Endometrial microvascular endothelial cells (primary cell): ENCODE results near the gene TOR4A. TPM values are rescaled to one million over a fixed set of nuclear protein-coding genes. Genes with fewer than 3 reads are reported as not detected.
"Not testable (repeated sequence)": the region's sequence is repeated elsewhere in the genome, so short reads cannot be mapped to it uniquely, and the experiment has no call there.

Source experiments
- in situ Hi-C: cut with HindIII; loops from 2 replicates; pipeline ENCODE4 v1.10.0; 2017; ENCODE audit warnings: low sequenced_read_pairs, low pct_unique_long_range_greater_than_20kb; ENCODE audit errors: inconsistent ontology term
- total RNA-seq: library from RNA; depleted of rRNA; stranded (reverse); fragments of >200 nt; gene quantifications from one replicate; pipeline ENCODE4 v1.2.3, GENCODE V29; 2015; ENCODE audit errors: inconsistent ontology term

Gene TOR4A
- total RNA-seq, 1 donor from 2014 or later = 53.1 TPM

DNA sequence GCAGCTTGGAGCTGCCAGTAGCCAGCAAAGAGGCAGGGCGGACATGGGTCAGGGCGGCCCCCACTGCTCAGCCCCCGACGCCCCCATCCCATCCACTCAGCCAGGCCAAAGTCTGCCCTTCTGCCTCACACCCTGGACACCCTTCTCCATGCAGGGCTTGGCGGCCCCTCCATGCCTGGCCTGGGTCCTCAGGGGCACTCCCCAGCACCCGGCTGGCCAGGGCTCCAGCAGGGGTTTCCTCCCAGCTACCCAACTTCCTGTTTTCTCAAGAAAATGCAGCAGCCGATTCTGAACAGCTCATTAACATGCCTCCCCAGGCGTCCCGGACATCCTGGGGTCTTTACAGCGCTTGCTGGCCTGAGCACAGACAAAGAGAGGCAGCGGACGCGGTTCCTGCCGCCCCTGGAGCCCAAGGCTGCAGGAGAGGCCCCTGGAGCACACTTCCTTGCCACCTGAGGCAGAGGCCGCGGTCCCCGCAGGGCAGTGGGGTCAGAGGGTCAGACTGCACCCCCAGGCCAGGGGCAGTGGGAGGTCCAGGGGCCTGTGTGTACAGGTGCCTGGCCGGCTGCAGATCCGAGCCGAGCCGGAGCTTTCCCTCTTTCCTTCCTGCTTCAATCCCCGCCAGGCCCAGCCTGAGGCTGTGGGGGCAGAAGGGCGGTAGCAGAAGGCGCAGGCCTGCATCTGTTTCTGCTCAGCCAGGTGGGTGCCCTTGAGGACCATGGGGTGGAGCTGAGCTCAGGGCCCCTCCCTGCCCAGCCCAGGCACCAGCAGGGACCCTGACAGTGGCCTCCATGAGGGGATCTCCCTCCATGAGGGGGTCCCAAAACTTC lies 43.2 kb downstream of the TOR4A start:
- in situ Hi-C loops = no loop called here

DNA sequence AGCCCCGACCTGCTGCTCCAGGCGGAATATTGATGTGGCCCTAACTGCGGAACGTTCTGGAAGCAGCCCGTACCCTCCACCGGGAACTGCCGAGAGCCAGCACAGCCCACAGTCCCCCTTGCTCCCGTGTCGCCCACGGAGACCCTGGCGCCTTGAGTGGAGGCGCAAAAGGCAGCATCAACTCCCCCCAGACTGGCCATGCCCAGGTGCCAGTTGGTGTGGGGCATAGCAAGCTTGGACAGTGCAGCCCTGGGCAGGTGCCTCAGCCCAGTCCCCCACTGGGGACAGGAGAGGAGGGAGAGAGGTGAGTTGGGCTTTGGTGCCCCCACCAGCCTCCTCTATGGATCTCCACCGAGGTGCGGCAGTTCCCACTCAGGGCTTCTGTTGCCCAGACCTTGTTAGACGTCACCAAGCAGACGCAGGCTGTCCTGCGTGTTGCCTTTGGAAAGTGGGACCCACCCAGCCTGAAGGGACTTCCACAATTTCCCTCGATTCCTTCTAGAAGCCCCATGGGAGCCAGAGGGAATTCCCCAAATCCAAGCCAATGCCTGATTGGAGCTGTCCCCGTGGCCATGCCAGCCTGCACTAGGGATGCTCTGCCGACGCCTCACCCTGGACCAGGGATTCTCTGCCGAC lies 44.3 kb downstream of the TOR4A start:
- in situ Hi-C loops = no loop called here

- in situ Hi-C loops = no loop called here
Measured at GRCh38 chr9:137323531-137324331, 46.2 kb downstream of the TOR4A start.

- in situ Hi-C loops = no loop called here
Measured at GRCh38 chr9:137325124-137325523, 47.6 kb downstream of the TOR4A start.

- in situ Hi-C loops = no loop called here
Measured at GRCh38 chr9:137325799-137326198, 48.3 kb downstream of the TOR4A start.

- in situ Hi-C loops = no loop called here
Measured at GRCh38 chr9:137326445-137327065, 49.0 kb downstream of the TOR4A start.

GRCh38 chr9:137327641-137328550 lies 50.4 kb downstream of the TOR4A start:
- in situ Hi-C loops = not testable (repeated sequence)

GRCh38 chr9:137329590-137329989 lies 52.1 kb downstream of the TOR4A start:
- in situ Hi-C loops = not testable (repeated sequence)

GRCh38 chr9:137330689-137331088 lies 53.2 kb downstream of the TOR4A start:
- in situ Hi-C loops = no loop called here

DNA sequence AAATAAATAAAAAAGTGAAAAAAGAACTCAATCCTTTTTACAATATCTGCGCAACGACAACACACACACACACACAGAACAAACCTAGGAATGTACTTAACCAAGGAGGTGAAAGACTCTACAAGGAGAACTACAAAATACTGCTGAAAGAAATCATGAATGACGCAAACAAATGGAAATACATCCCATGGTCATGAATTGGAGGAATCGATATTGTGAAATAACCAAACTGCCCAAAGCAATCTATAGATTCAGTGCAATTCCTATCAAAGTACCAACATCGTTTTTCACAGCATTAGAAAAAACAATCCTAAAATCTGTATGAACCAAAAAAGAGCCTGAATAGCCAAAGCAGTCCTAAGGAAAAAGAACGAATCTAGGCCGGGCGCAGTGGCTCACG lies 54.4 kb downstream of the TOR4A start:
- in situ Hi-C loops = no loop called here

Other genes starting within 250 kb of the TOR4A start
- gene ABCA2, start 249.5 kb upstream of the TOR4A start, total RNA-seq = 4.0 TPM
- not detected for gene FUT7, start 245.6 kb upstream of the TOR4A start, total RNA-seq
- gene NPDC1, start 231.5 kb upstream of the TOR4A start, total RNA-seq = 65.7 TPM
- gene ENTPD2, start 223.7 kb upstream of the TOR4A start, total RNA-seq = not detected
- 38.5 TPM for gene SAPCD2, start 207.2 kb upstream of the TOR4A start, total RNA-seq
- 13.8 TPM for gene UAP1L1, start 200.2 kb upstream of the TOR4A start, total RNA-seq
- 106 TPM for gene MAN1B1, start 190.7 kb upstream of the TOR4A start, total RNA-seq
- 99.2 TPM for gene DPP7, start 163.0 kb upstream of the TOR4A start, total RNA-seq
- gene GRIN1, start 138.6 kb upstream of the TOR4A start, total RNA-seq = not detected
- not detected for gene LRRC26, start 107.7 kb upstream of the TOR4A start, total RNA-seq
- gene TMEM210, start 105.7 kb upstream of the TOR4A start, total RNA-seq = not detected
- 14.9 TPM for gene ANAPC2, start 89.2 kb upstream of the TOR4A start, total RNA-seq
- gene SSNA1, start 89.0 kb upstream of the TOR4A start, total RNA-seq = 117 TPM
- 8.8 TPM for gene TPRN, start 77.0 kb upstream of the TOR4A start, total RNA-seq
- 28.1 TPM for gene TMEM203, start 72.1 kb upstream of the TOR4A start, total RNA-seq
- gene NDOR1, start 72.0 kb upstream of the TOR4A start, total RNA-seq = 19.6 TPM
- gene RNF208, start 55.5 kb upstream of the TOR4A start, total RNA-seq = not detected
- gene CYSRT1, start 52.6 kb upstream of the TOR4A start, total RNA-seq = not detected
- not detected for gene RNF224, start 50.2 kb upstream of the TOR4A start, total RNA-seq
- not detected for gene SLC34A3, start 46.8 kb upstream of the TOR4A start, total RNA-seq
- gene TUBB4B, start 36.4 kb upstream of the TOR4A start, total RNA-seq = 1,061 TPM
- gene STPG3, start 26.4 kb upstream of the TOR4A start, total RNA-seq = not detected
- gene NELFB, start 22.4 kb upstream of the TOR4A start, total RNA-seq = 72.0 TPM
- 16.1 TPM for gene NRARP, start 24.5 kb downstream of the TOR4A start, total RNA-seq
- 4.0 TPM for gene EXD3, start 145.4 kb downstream of the TOR4A start, total RNA-seq
- 0.74 TPM for gene NOXA1, start 145.7 kb downstream of the TOR4A start, total RNA-seq
- gene ENTPD8, start 163.6 kb downstream of the TOR4A start, total RNA-seq = not detected
- 43.8 TPM for gene NSMF, start 181.6 kb downstream of the TOR4A start, total RNA-seq